ENCODE measurements around the gene ZKSCAN3.
A peak's percentile ranks its signal among the peaks of the same experiment; 100 is the strongest.

ZKSCAN3 gene

DNA sequence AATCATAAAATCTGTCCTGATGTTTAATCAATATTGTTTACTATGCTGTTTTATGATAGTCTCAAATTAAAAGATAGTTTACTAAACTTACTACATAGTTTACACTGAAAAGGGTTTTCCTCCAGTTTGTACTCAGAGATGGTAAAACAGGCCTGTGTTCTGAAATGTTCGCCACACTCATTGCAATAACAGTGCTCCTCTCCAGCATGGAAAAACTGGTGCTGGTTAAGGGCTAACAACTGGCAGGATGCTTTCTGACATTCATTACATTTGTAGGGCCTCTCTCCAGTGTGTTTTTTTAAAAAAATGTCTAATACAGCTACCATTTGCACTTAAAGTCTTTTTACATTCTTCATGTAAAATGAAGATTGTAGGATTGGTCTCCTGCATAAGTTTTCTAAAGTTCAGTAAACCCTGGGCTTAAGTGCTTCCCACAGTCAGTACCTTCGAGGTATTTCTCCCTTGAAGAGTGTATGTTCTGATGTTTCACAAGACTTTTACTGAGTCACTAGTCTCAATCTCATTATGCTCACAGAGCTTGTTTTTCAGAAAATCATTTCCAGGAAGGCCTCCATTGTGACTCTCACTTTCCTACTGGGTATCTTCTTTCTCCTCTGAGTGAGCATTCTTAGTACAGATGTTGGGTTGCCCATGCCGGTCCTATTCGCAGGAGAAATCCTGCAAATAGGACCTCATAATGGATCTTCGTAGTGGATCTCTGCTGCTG, 58.5 kb downstream of the ZKSCAN3 start:
- DNase-seq (ENCODE audit: low read depth) = peak; percentile 70
- TF ChIP-seq, protein P1, sequence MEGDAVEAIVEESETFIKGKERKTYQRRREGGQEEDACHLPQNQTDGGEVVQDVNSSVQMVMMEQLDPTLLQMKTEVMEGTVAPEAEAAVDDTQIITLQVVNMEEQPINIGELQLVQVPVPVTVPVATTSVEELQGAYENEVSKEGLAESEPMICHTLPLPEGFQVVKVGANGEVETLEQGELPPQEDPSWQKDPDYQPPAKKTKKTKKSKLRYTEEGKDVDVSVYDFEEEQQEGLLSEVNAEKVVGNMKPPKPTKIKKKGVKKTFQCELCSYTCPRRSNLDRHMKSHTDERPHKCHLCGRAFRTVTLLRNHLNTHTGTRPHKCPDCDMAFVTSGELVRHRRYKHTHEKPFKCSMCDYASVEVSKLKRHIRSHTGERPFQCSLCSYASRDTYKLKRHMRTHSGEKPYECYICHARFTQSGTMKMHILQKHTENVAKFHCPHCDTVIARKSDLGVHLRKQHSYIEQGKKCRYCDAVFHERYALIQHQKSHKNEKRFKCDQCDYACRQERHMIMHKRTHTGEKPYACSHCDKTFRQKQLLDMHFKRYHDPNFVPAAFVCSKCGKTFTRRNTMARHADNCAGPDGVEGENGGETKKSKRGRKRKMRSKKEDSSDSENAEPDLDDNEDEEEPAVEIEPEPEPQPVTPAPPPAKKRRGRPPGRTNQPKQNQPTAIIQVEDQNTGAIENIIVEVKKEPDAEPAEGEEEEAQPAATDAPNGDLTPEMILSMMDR (IDR thresholded peaks at IDR 0.05; ENCODE audit: insufficient read depth, low read depth, low read length, missing control alignments) = no peak
- H3K4me3 ChIP-seq (ENCODE audit: low read length) = no peak overlapping the region

DNA sequence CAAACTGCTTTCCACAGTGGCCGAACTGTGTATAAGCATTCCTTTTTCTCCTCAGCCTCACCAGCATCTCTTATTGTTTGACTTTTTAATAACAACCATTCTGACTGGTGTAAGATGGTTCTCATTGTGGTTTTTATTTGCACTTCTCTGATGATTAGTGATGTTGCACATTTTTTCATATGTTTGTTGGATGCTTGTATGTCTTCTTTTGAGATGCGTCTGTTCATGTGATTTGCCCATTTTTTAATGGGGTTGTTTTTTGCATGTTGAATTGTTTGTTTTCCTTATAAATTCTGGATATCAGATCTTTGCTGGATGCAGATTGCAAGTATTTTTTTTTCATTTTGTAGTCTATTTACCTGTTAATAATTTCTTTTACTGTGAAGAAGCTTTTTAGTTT, 61.0 kb downstream of the ZKSCAN3 start:
- no peak overlapping the region for H3K4me3 ChIP-seq (ENCODE audit: low read length)
- no peak for DNase-seq (ENCODE audit: low read depth)
- TF ChIP-seq, protein P1 (IDR thresholded peaks at IDR 0.05; ENCODE audit: insufficient read depth, low read depth, low read length, missing control alignments) = no peak

DNA sequence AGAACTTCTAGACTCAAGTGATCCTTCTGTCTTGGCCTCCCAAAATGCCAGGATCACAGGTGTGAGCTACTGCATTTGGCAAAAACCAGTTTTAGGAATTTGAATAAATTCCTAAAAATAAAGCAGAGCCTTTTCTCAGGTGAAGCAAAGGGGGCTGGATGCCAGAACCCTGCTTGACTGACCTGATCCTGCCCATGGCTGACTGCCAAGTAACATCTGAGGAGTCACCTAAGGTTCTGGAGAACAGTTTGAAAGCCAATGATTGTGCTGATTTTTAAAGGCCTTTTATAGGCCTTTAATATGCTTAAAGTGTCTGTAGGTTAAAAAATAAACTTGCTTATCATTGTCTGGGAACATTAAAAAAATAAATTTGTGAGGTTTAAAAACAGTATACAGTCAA, 63.9 kb downstream of the ZKSCAN3 start:
- no peak for DNase-seq (ENCODE audit: low read depth)
- no peak overlapping the region for H3K4me3 ChIP-seq (ENCODE audit: low read length)
- TF ChIP-seq, protein P1 (IDR thresholded peaks at IDR 0.05; ENCODE audit: insufficient read depth, low read depth, low read length, missing control alignments) = no peak

Measured in epithelial cell of esophagus (primary cell).